NCI-H128 (cell line): ENCODE measurements around the gene MAPRE2.

ENCODE experiments used
- DNase-seq: peaks from one replicate; lab custom pipeline; 2025; ENCODE audit not compliant: unreplicated experiment; lab: John Stamatoyannopoulos, UW

The MAPRE2 gene

GRCh38 chr18:35118641-35119040 lies 77.4 kb downstream of the MAPRE2 start:
- no peak for DNase-seq

GRCh38 chr18:35121038-35121437 lies 79.8 kb downstream of the MAPRE2 start:
- no peak for DNase-seq

DNA sequence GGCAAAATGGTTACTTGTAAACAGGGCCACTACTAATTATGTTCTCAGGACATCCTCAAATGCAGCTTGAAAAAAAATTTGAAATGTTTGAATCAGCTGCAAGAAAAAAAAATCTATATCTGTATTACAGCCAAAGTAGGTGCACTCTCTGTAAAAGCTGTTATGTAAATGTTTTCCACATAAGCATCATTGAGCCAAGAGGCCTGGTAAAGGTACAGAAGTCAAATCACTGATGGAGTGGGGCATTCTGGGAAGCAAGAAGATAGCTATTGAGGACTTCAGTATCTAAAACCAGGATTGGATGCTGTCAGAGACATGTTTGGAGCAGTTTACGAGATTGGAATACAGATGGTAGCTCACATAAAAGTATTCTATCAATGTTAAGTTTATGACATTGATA lies 80.3 kb downstream of the MAPRE2 start:
- DNase-seq: no peak

DNA sequence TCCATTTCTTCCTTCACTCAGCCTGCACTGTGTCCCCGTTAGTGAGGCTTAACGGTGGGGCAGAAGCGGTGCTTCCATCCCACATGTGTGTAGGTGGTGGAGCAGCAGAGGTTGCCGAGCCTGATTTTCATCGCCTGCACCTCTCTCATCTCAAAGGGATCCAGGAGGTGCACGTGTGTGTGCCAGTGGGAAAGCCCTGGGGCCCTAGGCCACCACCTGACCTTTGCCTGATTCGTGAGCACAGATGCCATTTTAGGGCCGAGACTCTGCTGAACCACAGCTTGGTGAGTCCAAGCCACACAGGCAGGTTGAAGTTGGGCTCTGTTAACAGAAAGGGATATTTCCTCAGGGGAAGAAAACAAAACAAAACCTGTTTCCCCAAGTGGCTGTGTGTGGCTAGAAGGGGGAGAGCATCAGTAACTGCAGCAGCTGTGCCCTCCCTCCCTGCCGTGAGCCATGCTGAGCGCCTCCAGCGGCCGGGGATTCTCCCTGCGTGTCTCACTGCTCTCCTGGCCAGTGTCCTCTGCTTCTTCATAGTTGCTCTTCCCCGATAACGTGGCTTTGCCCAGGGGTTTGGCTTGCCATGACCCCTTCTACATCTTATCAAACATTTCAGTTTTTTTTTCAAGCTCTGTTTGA lies 81.5 kb downstream of the MAPRE2 start:
- no peak for DNase-seq

- DNase-seq: no peak
Measured at GRCh38 chr18:35123811-35124210, 82.6 kb downstream of the MAPRE2 start.

- no peak for DNase-seq
Measured at GRCh38 chr18:35127201-35127600, 86.0 kb downstream of the MAPRE2 start.

GRCh38 chr18:35128675-35129074 lies 87.5 kb downstream of the MAPRE2 start:
- no peak for DNase-seq

DNA sequence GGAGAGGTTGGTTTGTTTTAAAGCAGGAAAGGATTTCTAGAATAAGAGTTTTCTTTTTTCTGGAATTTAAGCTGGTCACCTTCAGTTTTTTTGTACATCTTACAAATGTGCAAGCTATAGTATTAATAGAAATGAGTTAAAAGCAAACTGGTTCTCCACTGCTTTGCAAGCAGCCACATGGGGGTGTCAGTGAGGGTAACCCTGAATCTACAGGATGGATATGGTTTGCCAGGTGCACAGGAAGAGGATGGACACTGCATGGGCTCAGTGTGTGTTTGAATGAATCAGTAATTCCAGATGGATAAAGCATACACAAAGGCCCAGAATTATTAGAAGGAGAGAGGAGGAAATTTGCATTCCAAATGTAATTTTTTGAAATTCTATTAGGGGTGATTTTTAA lies 89.0 kb downstream of the MAPRE2 start:
- DNase-seq: no peak

GRCh38 chr18:35131387-35132020 lies 90.3 kb downstream of the MAPRE2 start:
- DNase-seq: no peak

GRCh38 chr18:35132021-35132902 lies 91.0 kb downstream of the MAPRE2 start:
- no peak for DNase-seq

DNA sequence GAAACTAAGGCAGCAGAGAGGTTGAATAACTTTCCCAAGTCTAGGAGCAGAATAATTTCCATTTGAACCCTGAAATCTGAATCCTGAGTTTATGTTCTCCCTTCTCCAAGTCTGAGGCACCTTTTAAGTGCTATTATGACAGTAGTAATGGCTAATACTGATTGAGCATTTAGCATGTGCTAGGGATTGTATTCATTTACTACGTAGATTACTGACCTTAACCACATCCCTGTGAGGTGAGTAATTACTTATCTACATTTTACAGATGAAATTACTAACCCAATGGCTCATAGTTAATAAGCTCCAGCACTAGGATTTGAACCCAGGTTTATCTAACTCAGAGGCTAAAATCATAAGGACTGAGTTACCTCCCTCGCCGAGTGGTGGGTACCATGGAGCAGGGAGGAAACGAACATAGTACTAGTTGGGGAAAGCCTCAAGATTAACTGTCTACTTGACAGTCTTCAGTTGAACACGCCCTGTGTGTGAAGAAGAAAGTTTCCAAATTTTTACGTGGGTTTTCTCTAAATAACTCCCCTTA lies 93.0 kb downstream of the MAPRE2 start:
- DNase-seq: no peak

- DNase-seq: no peak
Measured at GRCh38 chr18:35134791-35135531, 93.7 kb downstream of the MAPRE2 start.

- DNase-seq: no peak
Measured at GRCh38 chr18:35136248-35136647, 95.0 kb downstream of the MAPRE2 start.

DNA sequence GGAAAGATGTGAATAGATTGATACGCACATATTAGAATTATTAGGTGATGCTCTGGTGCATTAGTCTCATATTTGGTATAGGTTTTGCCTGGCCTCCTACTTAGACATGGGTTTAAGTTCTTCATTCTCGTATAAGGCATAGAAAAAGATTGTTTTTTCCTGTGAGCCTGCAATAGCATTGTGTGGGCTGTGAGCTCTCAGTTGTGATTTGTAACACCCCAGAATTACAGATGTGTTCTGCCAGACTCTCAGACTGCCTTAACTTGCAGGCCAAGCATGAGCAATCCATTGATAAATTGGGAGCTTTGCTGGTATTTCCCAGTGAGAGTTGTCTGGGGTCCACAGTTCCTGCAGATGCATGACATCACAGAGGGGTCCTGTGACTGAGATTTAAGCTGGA lies 95.7 kb downstream of the MAPRE2 start:
- no peak for DNase-seq

GRCh38 chr18:35137632-35138031 lies 96.4 kb downstream of the MAPRE2 start:
- DNase-seq: no peak

DNA sequence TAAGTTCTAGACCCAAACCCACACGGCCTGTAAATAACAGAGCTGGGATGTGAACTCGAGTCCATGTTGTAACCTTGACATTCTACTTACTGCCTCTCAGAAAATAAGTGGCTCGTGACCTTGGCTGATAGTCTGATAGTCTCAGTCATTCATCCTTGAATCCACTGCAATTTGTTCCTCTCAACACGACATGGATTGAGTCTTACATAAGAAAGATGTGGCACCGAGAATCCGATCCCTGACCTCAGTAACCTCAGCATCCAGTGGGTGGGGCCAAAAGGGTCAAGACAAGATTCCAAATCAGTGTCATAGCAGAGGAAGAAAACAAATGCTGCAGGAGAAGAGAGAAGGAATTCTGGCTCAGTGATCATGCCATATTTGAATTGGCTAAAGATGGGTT lies 97.6 kb downstream of the MAPRE2 start:
- no peak for DNase-seq

GRCh38 chr18:35139517-35139916 lies 98.3 kb downstream of the MAPRE2 start:
- no peak for DNase-seq

DNA sequence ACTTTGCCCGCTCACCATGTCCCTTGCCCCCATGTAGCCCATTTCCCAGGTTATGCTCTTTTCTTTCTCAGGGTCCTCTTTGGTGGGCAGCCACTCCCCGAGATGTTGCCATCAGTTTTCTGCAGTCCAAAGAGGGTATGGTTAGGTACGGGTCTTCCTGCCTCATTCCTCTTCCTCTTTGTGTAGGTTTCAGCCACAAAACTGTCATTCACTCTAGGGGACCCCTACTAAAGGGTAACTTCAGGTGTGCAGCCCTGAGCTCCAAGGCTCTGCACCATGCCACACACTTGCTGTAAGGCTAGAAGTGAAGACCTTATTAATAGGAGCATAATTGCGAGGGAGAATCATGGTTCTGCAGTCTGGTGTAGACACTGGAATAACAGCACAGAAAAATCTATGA lies 99.9 kb downstream of the MAPRE2 start:
- DNase-seq: no peak

- DNase-seq: no peak
Measured at GRCh38 chr18:35141567-35142274, 100.5 kb downstream of the MAPRE2 start.

DNA sequence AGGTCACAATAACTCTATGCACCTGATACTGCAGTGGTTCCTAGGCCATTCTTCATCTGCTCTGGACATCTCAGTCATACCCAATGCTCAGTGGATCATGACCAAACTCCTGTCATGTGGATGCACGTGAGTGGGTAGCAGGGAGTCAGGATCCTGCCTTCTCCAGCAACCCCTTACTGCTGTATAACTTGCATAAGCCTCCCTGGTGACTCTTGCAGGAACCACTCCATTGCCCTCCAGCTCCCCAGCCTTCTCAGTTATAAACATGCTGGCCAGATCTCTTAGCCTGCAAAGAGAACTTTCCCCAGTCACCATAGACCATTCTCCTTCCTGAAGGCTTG lies 101.0 kb downstream of the MAPRE2 start:
- no peak for DNase-seq
